GM19023 (cell line): ENCODE data around the gene BAX.

Experiments used
- ATAC-seq: cut with Tn5 transposase; IDR thresholded peaks from one replicate; pipeline ENCODE4 v1.9.1; 2021; ENCODE audit warnings: mild to moderate bottlenecking, moderate library complexity; ENCODE audit not compliant: unreplicated experiment

BAX gene

DNA sequence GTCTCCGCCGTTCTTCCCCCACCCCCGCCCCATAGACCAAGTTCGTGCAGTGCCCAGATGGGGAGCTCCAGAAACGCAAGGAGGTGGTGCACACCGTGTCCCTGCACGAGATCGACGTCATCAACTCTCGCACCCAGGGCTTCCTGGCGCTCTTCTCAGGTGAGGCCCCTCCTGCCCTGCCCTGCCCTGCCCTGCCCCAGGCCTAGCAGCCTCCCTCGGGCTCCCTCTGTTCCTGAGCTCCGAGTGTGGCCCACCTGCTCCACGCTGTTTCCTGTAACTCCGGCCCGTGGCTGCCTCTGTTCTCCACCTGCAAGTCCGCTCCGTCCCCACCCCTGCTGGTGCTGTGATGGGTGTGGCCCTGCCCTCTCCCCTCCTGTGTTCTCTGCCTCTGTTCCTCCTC lies 55.8 kb downstream of the BAX start:
- ATAC-seq: no peak

DNA sequence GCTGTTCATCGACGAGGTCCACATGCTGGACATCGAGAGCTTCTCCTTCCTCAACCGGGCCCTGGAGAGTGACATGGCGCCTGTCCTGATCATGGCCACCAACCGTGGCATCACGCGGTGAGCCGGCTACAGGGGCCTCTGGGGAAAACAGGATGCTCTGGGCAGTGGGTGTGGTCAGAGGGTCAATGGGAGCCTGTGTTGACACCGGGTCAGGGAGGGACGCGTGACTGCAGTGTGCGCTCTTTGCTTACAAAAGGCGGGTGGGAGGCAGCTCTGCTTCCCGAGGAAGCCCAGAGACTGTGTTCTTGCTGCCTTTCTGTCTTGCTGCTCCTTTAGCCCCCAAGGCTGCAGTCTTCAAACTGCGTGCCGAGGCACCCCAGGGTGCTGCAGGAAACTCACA lies 56.5 kb downstream of the BAX start:
- no peak for ATAC-seq
